Astrocyte (in vitro differentiated cells and primary cell): Measurements from ENCODE around the gene DSTN.

Experiments
- CTCF ChIP-seq: IDR thresholded peaks from 2 replicates; pipeline ENCODE4 v1.5.1; 2011; ENCODE audit warnings: low read depth, mild to moderate bottlenecking, inconsistent platforms, low read length, moderate library complexity; ENCODE audit not compliant: insufficient read depth
- EZH2 ChIP-seq: IDR thresholded peaks from 2 replicates; pipeline ENCODE4 v1.6.1; 2012; ENCODE audit warnings: mild to moderate bottlenecking, low read length, inconsistent platforms; ENCODE audit not compliant: insufficient read depth

GRCh38 chr20:17648791-17649730 lies 79.2 kb downstream of the DSTN start:
- peak; percentile 14 for TF ChIP-seq CTCF
- no peak for TF ChIP-seq EZH2
